ENCODE results near the gene PPCS. TPM values are rescaled to one million over a fixed set of nuclear protein-coding genes. Genes with fewer than 3 reads are reported as not detected.

PPCS gene
- total RNA-seq, 1 experiment from 2014 or later = 36.7 TPM

- Histone ChIP-seq H2BK12ac (ENCODE audit: insufficient read length, low read depth, low read length) (no peak overlapping the region), H3K23ac (ENCODE audit: insufficient read length, low read depth, low read length) (no peak overlapping the region), H2AK5ac (ENCODE audit: insufficient read length, low read length) (no peak overlapping the region), H3K56ac (ENCODE audit: insufficient read length, low read depth, low read length) (no peak overlapping the region), H3K27me3 (ENCODE audit: insufficient read depth, low read length) (no peaks in the 10 kb centered on the region), H4K5ac (ENCODE audit: insufficient read length, low read depth, low read length) (no peak overlapping the region), H2BK15ac (ENCODE audit: low read depth, low read length) (no peak overlapping the region), H3K18ac (ENCODE audit: insufficient read length, low read depth, low read length) (no peak overlapping the region), H3K79me1 (ENCODE audit: insufficient read depth, low read depth, low read length, poor library complexity, severe bottlenecking) (no peaks in the 10 kb centered on the region), H3K14ac (ENCODE audit: insufficient read depth, low read length) (no peak overlapping the region), H3K4ac (ENCODE audit: low read depth, low read length) (no peak overlapping the region), H3K79me2 (ENCODE audit: insufficient read depth, low read length) (no peaks in the 10 kb centered on the region), H4K20me1 (ENCODE audit: control insufficient read depth, insufficient read depth, insufficient read length) (no peaks in the 10 kb centered on the region), H2BK120ac (ENCODE audit: low read depth, low read length, poor library complexity, severe bottlenecking) (no peak overlapping the region), H4K8ac (replicated peaks; ENCODE audit: insufficient read length, low read depth, low read length) (no peak overlapping the region), H3K27ac (ENCODE audit: insufficient read length, low read depth, low read length) (no peak overlapping the region), H3K9ac (ENCODE audit: extremely low read depth, insufficient read length, low read length) (no peak overlapping the region), H4K91ac (ENCODE audit: insufficient read length, low read depth, low read length) (no peak overlapping the region), H2BK20ac (ENCODE audit: low read depth, low read length, poor library complexity, severe bottlenecking) (no peak overlapping the region), H3K4me2 (ENCODE audit: insufficient read depth, insufficient read length, low read length) (no peak overlapping the region), H3K4me1 (ENCODE audit: insufficient read depth, low read length) (peaks cover 4% of the 10 kb centered on the region; the same call in 1 of the 2 replicates), H2BK5ac (ENCODE audit: insufficient read length, low read length) (no peak overlapping the region), H3K9me3 (ENCODE audit: control insufficient read depth, low read depth, low read length) (no peaks in the 10 kb centered on the region), H2AFZ (ENCODE audit: low read length) (no peak overlapping the region), H3T11ph (ENCODE audit: low read length) (no peak overlapping the region), H3K23me2 (ENCODE audit: insufficient read length, low read depth, low read length, poor library complexity, severe bottlenecking) (no peaks in the 10 kb centered on the region)
- TF ChIP-seq CTCF (conservative IDR thresholded peaks at IDR 0.05) = no peak
- peaks cover 2% of the 10 kb centered on the region; the same call in 1 of the 2 replicates for H3K27me3 Mint-ChIP-seq (ENCODE audit: low read depth)
- H3K36me3 Mint-ChIP-seq (ENCODE audit: insufficient read depth in 1 of 3, low read depth in 3 of 3) = no peaks in the 10 kb centered on the region
- no peak overlapping the region for H3K27ac Mint-ChIP-seq
- no peak for DNase-seq
- H3K4me1 Mint-ChIP-seq = peaks cover 27% of the 10 kb centered on the region in 2 experiments
- H3K9me3 Mint-ChIP-seq = no peaks in the 10 kb centered on the region
- no peak overlapping the region for H3K4me3 Mint-ChIP-seq
- no CpG with 5 or more reads among the region's 3 CpGs for WGBS (ENCODE audit: extremely low coverage, insufficient read length, low lambda C conversion rate)
Measured at GRCh38 chr1:42423681-42424080, 32.7 kb upstream of the PPCS start.
